Measurements from ENCODE around the gene MYLIP.
"Not testable (repeated sequence)": the region's sequence is repeated elsewhere in the genome, so short reads cannot be mapped to it uniquely, and the experiment has no call there.

The MYLIP gene

GRCh38 chr6:16146028-16146427 lies 17.1 kb downstream of the MYLIP start:
- FAIRE-seq: no peak

- no peak for FAIRE-seq
These were observed 17.7 kb downstream of the MYLIP start for GRCh38 chr6:16146527-16146955.

- FAIRE-seq: no peak
These were observed 19.6 kb downstream of the MYLIP start for GRCh38 chr6:16148498-16148897.

GRCh38 chr6:16149305-16149704 lies 20.4 kb downstream of the MYLIP start:
- no peak for FAIRE-seq

- no peak for FAIRE-seq
These were observed 21.2 kb downstream of the MYLIP start for GRCh38 chr6:16150098-16150497.

- FAIRE-seq: no peak
These were observed 24.4 kb downstream of the MYLIP start for GRCh38 chr6:16153211-16153820.

- FAIRE-seq: no peak
These were observed 26.0 kb downstream of the MYLIP start for GRCh38 chr6:16154904-16155303.

- no peak for FAIRE-seq
These were observed 28.6 kb downstream of the MYLIP start for GRCh38 chr6:16157492-16157891.

GRCh38 chr6:16157909-16158308 lies 29.0 kb downstream of the MYLIP start:
- no peak for FAIRE-seq

- FAIRE-seq: no peak
These were observed 30.2 kb downstream of the MYLIP start for GRCh38 chr6:16158943-16159557.

GRCh38 chr6:16160794-16161193 lies 31.9 kb downstream of the MYLIP start:
- no peak for FAIRE-seq

- FAIRE-seq: no peak
These were observed 33.1 kb downstream of the MYLIP start for GRCh38 chr6:16162003-16162402.

- FAIRE-seq: no peak
These were observed 34.2 kb downstream of the MYLIP start for GRCh38 chr6:16163066-16163465.

- no peak for FAIRE-seq
These were observed 34.8 kb downstream of the MYLIP start for GRCh38 chr6:16163535-16164300.

GRCh38 chr6:16165641-16166040 lies 36.8 kb downstream of the MYLIP start:
- no peak for FAIRE-seq

GRCh38 chr6:16166871-16167608 lies 38.2 kb downstream of the MYLIP start:
- no peak for FAIRE-seq

- no peak for FAIRE-seq
These were observed 39.2 kb downstream of the MYLIP start for GRCh38 chr6:16168121-16168520.

- no peak for FAIRE-seq
These were observed 40.0 kb downstream of the MYLIP start for GRCh38 chr6:16168858-16169257.

- FAIRE-seq: no peak
These were observed 42.5 kb downstream of the MYLIP start for GRCh38 chr6:16171400-16171799.

- no peak for FAIRE-seq
These were observed 44.5 kb downstream of the MYLIP start for GRCh38 chr6:16173167-16173940.

GRCh38 chr6:16174416-16175078 lies 45.7 kb downstream of the MYLIP start:
- no peak for FAIRE-seq

GRCh38 chr6:16176600-16176999 lies 47.7 kb downstream of the MYLIP start:
- not testable (repeated sequence) for FAIRE-seq

All from G401.6 (cell line).